ENCODE results near the gene NCKAP5.

- no peak for TF ChIP-seq YY1 (IDR thresholded peaks at IDR 0.05; ENCODE audit: insufficient read depth, insufficient read length)
- no peak for TF ChIP-seq SUZ12 (IDR thresholded peaks at IDR 0.05; ENCODE audit: extremely low read depth, insufficient read depth, insufficient read length)
Observed at GRCh38 chr2:132974467-132975095, 593.7 kb downstream of the NCKAP5 start.

Measured in NT2/D1 (cell line).